ENCODE measurements around the gene CACNA2D3. TPM values are rescaled to one million over a fixed set of nuclear protein-coding genes. Genes with fewer than 3 reads are reported as not detected.

Gene CACNA2D3
- total RNA-seq, 1 experiment from 2014 or later, result 0.59 TPM

GRCh38 chr3:54533856-54534255 is 411.5 kb downstream of the CACNA2D3 start:
- ChIA-PET CTCF (no interaction called here), POLR2A (ENCODE audit: unreplicated experiment) (no interaction called here)

GRCh38 chr3:54535619-54536018 is 413.3 kb downstream of the CACNA2D3 start:
- Histone ChIP-seq H3K4me2 (no peak overlapping the region), H3K79me2 (ENCODE audit: low read depth) (no peaks in the 10 kb centered on the region), H3K4me3 (no peak overlapping the region), H3K36me3 (ENCODE audit: low read depth) (no peaks in the 10 kb centered on the region), H3K27me3 (ENCODE audit: insufficient read depth, low read depth) (peaks cover 28% of the 10 kb centered on the region), H2AFZ (no peak overlapping the region), H3K27ac (no peak overlapping the region), H3K4me1 (replicated peaks; ENCODE audit: insufficient read depth) (no peaks in the 10 kb centered on the region), H3K9me3 (ENCODE audit: insufficient read depth, low read depth) (no peaks in the 10 kb centered on the region), H3K9me2 (ENCODE audit: insufficient read depth) (no peaks in the 10 kb centered on the region), H4K20me1 (ENCODE audit: insufficient read depth) (no peaks in the 10 kb centered on the region), H3F3A (ENCODE audit: insufficient read depth, low read depth) (no peaks in the 10 kb centered on the region)
- no peak for DNase-seq
- CTCF ChIA-PET, result no interaction called here
- POLR2A ChIA-PET (ENCODE audit: unreplicated experiment), result no interaction called here
- no TSS peak for BruUV-seq (replicated peaks)
- no peak for TF ChIP-seq EZH2 (IDR thresholded peaks at IDR 0.05; ENCODE audit: low read depth)
- no peak for TF ChIP-seq CTCF (conservative IDR thresholded peaks at IDR 0.05)
- intact Hi-C loops (cut with micrococcal nuclease; ENCODE audit: unreplicated experiment), result no loop called here

More at GRCh38 chr3:54533856-54534255, 411.5 kb downstream of the CACNA2D3 start:
- intact Hi-C loops (cut with micrococcal nuclease; ENCODE audit: unreplicated experiment), result no loop called here
- H4K20me1 ChIP-seq (ENCODE audit: insufficient read depth), result no peaks in the 10 kb centered on the region
- DNase-seq, result no peak
- H3F3A ChIP-seq (ENCODE audit: insufficient read depth, low read depth), result no peaks in the 10 kb centered on the region
- H3K79me2 ChIP-seq (ENCODE audit: low read depth), result no peaks in the 10 kb centered on the region
- no peak overlapping the region for H3K4me2 ChIP-seq
- H3K4me3 ChIP-seq, result no peak overlapping the region
- H2AFZ ChIP-seq, result no peak overlapping the region
- no peaks in the 10 kb centered on the region for H3K36me3 ChIP-seq (ENCODE audit: low read depth)
- H3K27ac ChIP-seq, result no peak overlapping the region
- peaks cover 26% of the 10 kb centered on the region; the same call in 1 of the 2 replicates for H3K27me3 ChIP-seq (ENCODE audit: insufficient read depth, low read depth)
- TF ChIP-seq EZH2 (IDR thresholded peaks at IDR 0.05; ENCODE audit: low read depth), result no peak
- BruUV-seq (replicated peaks), result no TSS peak
- no peaks in the 10 kb centered on the region for H3K9me3 ChIP-seq (ENCODE audit: insufficient read depth, low read depth)
- no peaks in the 10 kb centered on the region for H3K9me2 ChIP-seq (ENCODE audit: insufficient read depth)
- H3K4me1 ChIP-seq (replicated peaks; ENCODE audit: insufficient read depth), result no peaks in the 10 kb centered on the region

GRCh38 chr3:54536450-54536849 is 414.1 kb downstream of the CACNA2D3 start:
- Histone ChIP-seq H4K20me1 (ENCODE audit: insufficient read depth) (no peaks in the 10 kb centered on the region), H3K27ac (no peak overlapping the region), H3F3A (ENCODE audit: insufficient read depth, low read depth) (no peaks in the 10 kb centered on the region), H3K9me3 (ENCODE audit: insufficient read depth, low read depth) (no peaks in the 10 kb centered on the region), H3K4me3 (no peak overlapping the region), H3K36me3 (ENCODE audit: low read depth) (no peaks in the 10 kb centered on the region), H3K27me3 (ENCODE audit: insufficient read depth, low read depth) (peaks cover 22% of the 10 kb centered on the region), H2AFZ (no peak overlapping the region), H3K4me2 (no peak overlapping the region), H3K4me1 (replicated peaks; ENCODE audit: insufficient read depth) (no peaks in the 10 kb centered on the region), H3K79me2 (ENCODE audit: low read depth) (no peaks in the 10 kb centered on the region), H3K9me2 (ENCODE audit: insufficient read depth) (no peaks in the 10 kb centered on the region)
- ChIA-PET CTCF (no interaction called here), POLR2A (ENCODE audit: unreplicated experiment) (no interaction called here)
- intact Hi-C loops (cut with micrococcal nuclease; ENCODE audit: unreplicated experiment), result no loop called here
- BruUV-seq (replicated peaks), result no TSS peak
- TF ChIP-seq CTCF (conservative IDR thresholded peaks at IDR 0.05) (no peak), EZH2 (IDR thresholded peaks at IDR 0.05; ENCODE audit: low read depth) (no peak)
- no peak for DNase-seq

GRCh38 chr3:54537506-54537905 is 415.2 kb downstream of the CACNA2D3 start:
- BruUV-seq (replicated peaks), result no TSS peak
- Histone ChIP-seq H3K27me3 (ENCODE audit: insufficient read depth, low read depth) (peaks cover 25% of the 10 kb centered on the region), H3K4me2 (no peak overlapping the region), H3K79me2 (ENCODE audit: low read depth) (no peaks in the 10 kb centered on the region), H3K36me3 (ENCODE audit: low read depth) (no peaks in the 10 kb centered on the region), H3K9me3 (ENCODE audit: insufficient read depth, low read depth) (no peaks in the 10 kb centered on the region), H3K27ac (no peak overlapping the region), H3K4me3 (no peak overlapping the region), H3F3A (ENCODE audit: insufficient read depth, low read depth) (no peaks in the 10 kb centered on the region), H3K4me1 (replicated peaks; ENCODE audit: insufficient read depth) (no peaks in the 10 kb centered on the region), H3K9me2 (ENCODE audit: insufficient read depth) (no peaks in the 10 kb centered on the region), H4K20me1 (ENCODE audit: insufficient read depth) (no peaks in the 10 kb centered on the region), H2AFZ (no peak overlapping the region)
- CTCF ChIA-PET, result no interaction called here
- intact Hi-C loops (cut with micrococcal nuclease; ENCODE audit: unreplicated experiment), result no loop called here
- POLR2A ChIA-PET (ENCODE audit: unreplicated experiment), result no interaction called here
- TF ChIP-seq EZH2 (IDR thresholded peaks at IDR 0.05; ENCODE audit: low read depth) (no peak), CTCF (conservative IDR thresholded peaks at IDR 0.05) (no peak)
- no peak for DNase-seq

Measured in PC-9 (cell line).